Tibial nerve (tissue), 4 donors: ENCODE data around the gene IL6. TPM values are rescaled to one million over a fixed set of nuclear protein-coding genes. Genes with fewer than 3 reads are reported as not detected.

Experiments used
- DNase-seq, 2 donors: peaks; one replicate each; pipeline ENCODE4 v3.0.0-alpha.2; 2019; ENCODE audit warnings: low spot score in 2 of 2
- H3K27ac ChIP-seq, 4 donors: fragments of 200-600 bp; sonication (generic) in 3 of 4; one replicate each; pipeline ENCODE4 v1.5.1; 2017 to 2019; ENCODE audit warnings: mild to moderate bottlenecking in 1 of 4
- H3K27me3 ChIP-seq, 2 donors: fragments of 200-600 bp; sonication (generic) in 1 of 2; one replicate each; pipeline versions ENCODE4 v1.5.1 to v1.6.0; 2017 to 2019
- H3K36me3 ChIP-seq, 3 donors: fragments of 200-600 bp; sonication (generic); one replicate each; pipeline ENCODE4 v1.5.1; 2018 to 2019
- H3K4me1 ChIP-seq, 4 donors: fragments of 200-600 bp; sonication (generic) in 3 of 4; one replicate each; pipeline ENCODE4 v1.5.1; 2017 to 2019
- H3K4me3 ChIP-seq, 4 donors: fragments of 200-600 bp; sonication (generic) in 3 of 4; one replicate each; pipeline ENCODE4 v1.5.1; 2017 to 2019; ENCODE audit warnings: mild to moderate bottlenecking in 1 of 4, moderate library complexity in 1 of 4
- H3K9me3 ChIP-seq, 4 donors: fragments of 200-600 bp; sonication (generic) in 3 of 4; one replicate each; pipeline ENCODE4 v1.5.1; 2017 to 2019
- EP300 ChIP-seq, 2 donors: sonication (generic); formaldehyde crosslinking; IDR thresholded peaks; one replicate each; pipeline ENCODE4 v1.6.1; 2017; ENCODE audit warnings: antibody characterized with exemption in 2 of 2, mild to moderate bottlenecking in 1 of 2
- POLR2A ChIP-seq, 2 donors: fragments of 450-650 bp; IDR thresholded peaks; one replicate each; pipeline ENCODE4 v1.6.1; 2017; ENCODE audit warnings: antibody characterized with exemption in 2 of 2, mild to moderate bottlenecking in 2 of 2, moderate library complexity in 2 of 2
- WGBS, 2 donors: methylation state at CpG; one replicate each; pipeline ENCODE4 v1.1.5; 2018; 5-methylcytosine and 5-hydroxymethylcytosine counted together
- total RNA-seq, 4 donors: library from RNA; depleted of rRNA; stranded (reverse); fragments of >200 nt; gene quantifications; one replicate each; pipeline ENCODE4 v1.1.0, GENCODE V29; 2016
- TF ChIP-seq, protein P1 (sequence below), 5 experiments: fragments of 200-600 bp in 3 of 5; fragments of 450-650 bp in 2 of 5; sonication (generic) in 3 of 5; IDR thresholded peaks; one replicate each; pipeline ENCODE4 v1.5.1; 2016 to 2019; ENCODE audit warnings: antibody characterized with exemption in 5 of 5, mild to moderate bottlenecking in 3 of 5, moderate library complexity in 2 of 5

IL6 gene
- total RNA-seq, 4 donors from 2014 or later = 3.3 to 16.4 (median 6.3) TPM; not detected in 1

DNA sequence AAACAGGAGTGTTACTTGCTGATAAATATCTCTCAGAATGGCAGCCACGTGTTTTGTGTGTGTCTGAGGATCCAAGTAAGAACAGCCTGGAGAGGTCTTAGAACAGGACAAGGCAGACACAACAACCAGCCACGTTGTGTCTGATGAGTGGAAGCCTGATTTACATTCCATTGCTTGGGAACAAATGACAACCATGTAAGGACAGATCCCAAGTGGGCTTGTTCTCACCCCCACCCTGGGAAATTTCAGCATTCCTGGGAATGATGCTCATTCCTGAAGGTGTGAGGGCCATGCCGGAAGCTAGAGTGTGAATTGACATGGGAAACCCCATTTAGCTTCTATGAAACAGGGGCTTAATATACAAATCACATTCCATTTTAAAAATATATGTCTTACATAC, 35.9 kb downstream of the IL6 start:
- 71 to 72% methylated on average over 3 of the region's 3 CpGs for WGBS, 2 donors
- Histone ChIP-seq H3K9me3 (peaks cover 0 to 13% (median 0%) of the 10 kb centered on the region in 4 donors), H3K4me3 (no peak overlapping the region), H3K27ac (no peak overlapping the region), H3K36me3 (no peaks in the 10 kb centered on the region), H3K4me1 (no peaks in the 10 kb centered on the region), H3K27me3 (no peaks in the 10 kb centered on the region)
- TF ChIP-seq POLR2A (IDR thresholded peaks at IDR 0.05) = no peak
- TF ChIP-seq EP300 (IDR thresholded peaks at IDR 0.05) = no peak
- TF ChIP-seq, protein P1, sequence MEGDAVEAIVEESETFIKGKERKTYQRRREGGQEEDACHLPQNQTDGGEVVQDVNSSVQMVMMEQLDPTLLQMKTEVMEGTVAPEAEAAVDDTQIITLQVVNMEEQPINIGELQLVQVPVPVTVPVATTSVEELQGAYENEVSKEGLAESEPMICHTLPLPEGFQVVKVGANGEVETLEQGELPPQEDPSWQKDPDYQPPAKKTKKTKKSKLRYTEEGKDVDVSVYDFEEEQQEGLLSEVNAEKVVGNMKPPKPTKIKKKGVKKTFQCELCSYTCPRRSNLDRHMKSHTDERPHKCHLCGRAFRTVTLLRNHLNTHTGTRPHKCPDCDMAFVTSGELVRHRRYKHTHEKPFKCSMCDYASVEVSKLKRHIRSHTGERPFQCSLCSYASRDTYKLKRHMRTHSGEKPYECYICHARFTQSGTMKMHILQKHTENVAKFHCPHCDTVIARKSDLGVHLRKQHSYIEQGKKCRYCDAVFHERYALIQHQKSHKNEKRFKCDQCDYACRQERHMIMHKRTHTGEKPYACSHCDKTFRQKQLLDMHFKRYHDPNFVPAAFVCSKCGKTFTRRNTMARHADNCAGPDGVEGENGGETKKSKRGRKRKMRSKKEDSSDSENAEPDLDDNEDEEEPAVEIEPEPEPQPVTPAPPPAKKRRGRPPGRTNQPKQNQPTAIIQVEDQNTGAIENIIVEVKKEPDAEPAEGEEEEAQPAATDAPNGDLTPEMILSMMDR (IDR thresholded peaks at IDR 0.05) = no peak
- no peak for DNase-seq

DNA sequence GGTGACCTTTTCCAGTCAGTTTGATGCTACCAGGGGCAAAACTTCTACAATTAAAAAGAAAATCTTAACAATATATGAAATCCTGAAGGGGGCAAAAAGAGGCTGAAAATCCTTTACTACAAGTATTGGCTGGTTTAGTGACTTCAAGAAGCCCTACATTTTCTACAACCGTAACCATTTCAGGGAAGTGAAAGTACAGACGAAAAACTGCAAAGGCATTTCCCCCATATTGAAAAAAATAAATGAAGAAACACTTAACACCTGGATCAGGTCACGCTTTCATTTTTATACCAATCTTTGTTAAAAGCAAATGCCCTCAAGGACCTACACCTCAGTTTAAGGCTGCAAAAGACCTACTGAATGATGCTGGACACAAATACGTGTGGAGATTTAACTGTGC, 38.6 kb downstream of the IL6 start:
- no peak for TF ChIP-seq POLR2A (IDR thresholded peaks at IDR 0.05)
- TF ChIP-seq, protein P1 (IDR thresholded peaks at IDR 0.05) = no peak
- TF ChIP-seq EP300 (IDR thresholded peaks at IDR 0.05) = no peak
- WGBS, 2 donors = 71 to 75% methylated on average over 4 of the region's 4 CpGs
- H3K4me1 ChIP-seq = no peaks in the 10 kb centered on the region
- no peak overlapping the region for H3K4me3 ChIP-seq
- no peaks in the 10 kb centered on the region for H3K36me3 ChIP-seq
- no peak for DNase-seq
- peaks cover 0 to 4% (median 0%) of the 10 kb centered on the region in 4 donors for H3K9me3 ChIP-seq
- no peak overlapping the region for H3K27ac ChIP-seq
- no peaks in the 10 kb centered on the region for H3K27me3 ChIP-seq

DNA sequence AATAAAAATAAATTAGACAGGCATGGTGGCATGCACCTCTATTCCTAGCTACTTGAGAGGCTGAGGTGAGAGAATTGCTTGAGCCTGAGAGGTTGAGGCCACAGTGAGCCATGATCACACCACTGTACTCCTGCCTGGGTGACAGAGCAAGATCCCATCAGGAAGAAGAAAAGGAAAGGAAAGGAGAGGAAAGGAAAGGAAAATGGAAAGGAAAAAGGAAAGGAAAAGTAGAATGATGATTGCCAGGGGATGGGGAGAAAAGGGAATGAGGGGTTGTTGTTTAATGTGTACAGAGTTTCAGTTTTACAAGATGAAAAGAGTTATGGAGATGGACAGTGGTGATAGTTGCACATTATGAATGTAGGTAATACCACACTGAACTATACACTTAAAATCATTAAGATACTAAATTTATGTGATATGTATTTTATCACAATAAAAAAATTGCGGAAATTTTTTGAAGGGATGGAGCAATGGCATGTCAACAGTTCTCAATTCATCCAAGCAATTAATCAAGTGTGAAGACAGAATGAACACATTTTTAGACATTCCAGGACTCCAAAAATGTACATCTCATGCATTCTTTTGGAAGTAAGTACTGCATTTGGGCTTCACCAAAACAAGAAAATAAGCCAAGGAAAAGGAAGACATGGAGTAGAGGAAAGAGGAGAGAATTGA, 44.3 kb downstream of the IL6 start:
- TF ChIP-seq, protein P1 (IDR thresholded peaks at IDR 0.05) = no peak
- TF ChIP-seq POLR2A (IDR thresholded peaks at IDR 0.05) = no peak
- no peak for TF ChIP-seq EP300 (IDR thresholded peaks at IDR 0.05)
- no peaks in the 10 kb centered on the region for H3K27me3 ChIP-seq
- no peak overlapping the region for H3K4me3 ChIP-seq
- H3K4me1 ChIP-seq = no peaks in the 10 kb centered on the region
- 91 to 96% methylated on average over 1 of the region's 1 CpG for WGBS, 2 donors
- H3K27ac ChIP-seq = no peak overlapping the region
- no peaks in the 10 kb centered on the region for H3K9me3 ChIP-seq
- no peaks in the 10 kb centered on the region for H3K36me3 ChIP-seq
- no peak for DNase-seq

DNA sequence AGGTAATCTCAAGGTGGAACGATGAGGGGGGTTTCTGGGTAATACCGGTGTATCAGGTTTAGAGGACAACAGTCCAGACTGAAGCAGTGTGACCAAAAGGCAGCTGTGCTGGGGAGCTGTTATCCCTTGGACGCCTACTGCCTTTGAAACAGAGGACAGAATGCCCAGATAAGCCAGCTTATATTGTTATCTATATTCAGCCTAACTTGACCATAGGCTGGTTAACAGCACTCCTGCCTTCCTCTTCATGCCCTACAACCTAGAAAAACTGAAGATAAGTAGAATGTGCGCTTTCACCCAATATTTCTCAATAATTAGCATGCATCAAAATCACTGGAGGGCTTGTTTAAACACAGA, 44.9 kb downstream of the IL6 start:
- Histone ChIP-seq H3K9me3 (no peaks in the 10 kb centered on the region), H3K4me1 (no peaks in the 10 kb centered on the region)

DNA sequence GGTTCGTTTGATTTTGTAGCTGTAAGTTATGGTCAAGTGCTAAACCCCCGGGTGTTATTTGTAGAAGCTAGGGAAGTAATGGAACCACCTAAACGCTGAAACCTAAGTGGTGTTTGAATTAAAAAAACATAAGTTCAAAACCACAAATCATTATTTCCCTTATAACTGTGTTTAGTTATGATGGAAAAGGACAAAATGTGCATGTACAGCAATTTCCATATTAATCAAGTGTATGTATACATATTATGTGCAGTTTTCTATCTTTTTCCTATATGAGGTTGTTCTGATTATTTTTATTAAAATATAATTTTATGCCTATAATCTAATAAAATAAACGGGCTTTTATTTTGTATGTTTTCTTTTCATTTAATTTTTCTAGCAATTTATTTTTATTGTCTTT, 45.9 kb downstream of the IL6 start:
- Histone ChIP-seq H3K9me3 (no peaks in the 10 kb centered on the region), H3K4me1 (no peaks in the 10 kb centered on the region), H3K4me3 (no peak overlapping the region), H3K27ac (no peak overlapping the region), H3K36me3 (no peaks in the 10 kb centered on the region), H3K27me3 (no peaks in the 10 kb centered on the region)
- 71 to 72% methylated on average over 4 of the region's 4 CpGs for WGBS, 2 donors
- DNase-seq = no peak
- TF ChIP-seq, protein P1 (IDR thresholded peaks at IDR 0.05) = no peak
- TF ChIP-seq POLR2A (IDR thresholded peaks at IDR 0.05) (no peak), EP300 (IDR thresholded peaks at IDR 0.05) (no peak)

More for the DNA sequence above, 44.9 kb downstream of the IL6 start:
- H3K4me3 ChIP-seq = no peak overlapping the region
- no peak for DNase-seq
- H3K36me3 ChIP-seq = no peaks in the 10 kb centered on the region
- H3K27me3 ChIP-seq = no peaks in the 10 kb centered on the region
- WGBS, 2 donors = 78 to 82% methylated on average over 4 of the region's 4 CpGs
- no peak overlapping the region for H3K27ac ChIP-seq
- TF ChIP-seq EP300 (IDR thresholded peaks at IDR 0.05) (no peak), POLR2A (IDR thresholded peaks at IDR 0.05) (no peak)
- TF ChIP-seq, protein P1 (IDR thresholded peaks at IDR 0.05) = no peak
